ENCODE results near the gene LKAAEAR1. TPM values are rescaled to one million over a fixed set of nuclear protein-coding genes. Genes with fewer than 3 reads are reported as not detected.
A peak's percentile ranks its signal among the peaks of the same experiment; 100 is the strongest.

LKAAEAR1 gene
- total and polyA plus RNA-seq, 2 of the 4 experiments (the other 2 are of a cell fraction): 0.21 TPM; not detected in 1

GRCh38 chr20:64090165-64090564 lies 6.0 kb upstream of the LKAAEAR1 start:
- H2BK20ac ChIP-seq (ENCODE audit: low read depth, low read length): no peak overlapping the region
- no peak overlapping the region for H3K4me2 ChIP-seq (ENCODE audit: low read depth, low read length)
- no peak overlapping the region for H3K4me3 ChIP-seq (ENCODE audit: insufficient read depth, low read depth, low read length)
- H3K27me3 ChIP-seq (ENCODE audit: control insufficient read depth, insufficient read depth, low read length): peaks cover 43% of the 10 kb centered on the region
- POLR2A ChIA-PET (ENCODE audit: unreplicated experiment): no interaction called here
- TF ChIP-seq NFE2L2 (IDR thresholded peaks at IDR 0.05; ENCODE audit: low read depth, low read length): no peak
- TF ChIP-seq POLR2A (IDR thresholded peaks at IDR 0.05; ENCODE audit: low read depth, low read length): no peak
- TF ChIP-seq RCOR1 (IDR thresholded peaks at IDR 0.05; ENCODE audit: insufficient replicate concordance, low read length): no peak
- no peak for TF ChIP-seq MAFK (IDR thresholded peaks at IDR 0.05; ENCODE audit: low read depth, low read length)
- TF ChIP-seq RFX5 (IDR thresholded peaks at IDR 0.05; ENCODE audit: low read depth, low read length): no peak
- TF ChIP-seq USF2 (IDR thresholded peaks at IDR 0.05; ENCODE audit: low read depth, low read length): no peak
- no peak for TF ChIP-seq FOS (IDR thresholded peaks at IDR 0.05; ENCODE audit: low read depth, low read length)
- TF ChIP-seq RAD21 (IDR thresholded peaks at IDR 0.05; ENCODE audit: low read length): no peak
- TF ChIP-seq SMC3 (IDR thresholded peaks at IDR 0.05; ENCODE audit: low read depth, low read length): no peak
- TF ChIP-seq CTCF (conservative IDR thresholded peaks at IDR 0.05; ENCODE audit: low read depth, low read length): no peak
- TF ChIP-seq CEBPB (IDR thresholded peaks at IDR 0.05; ENCODE audit: low read depth, low read length): no peak
- no peak for TF ChIP-seq MAZ (IDR thresholded peaks at IDR 0.05; ENCODE audit: borderline replicate concordance, low read depth, low read length)
- no peak for TF ChIP-seq ELK1 (IDR thresholded peaks at IDR 0.05; ENCODE audit: borderline replicate concordance, low read depth, low read length)
- TF ChIP-seq BHLHE40 (IDR thresholded peaks at IDR 0.05; ENCODE audit: low read depth, low read length): no peak
- TF ChIP-seq CHD1 (IDR thresholded peaks at IDR 0.05; ENCODE audit: low read depth, low read length): no peak
- TF ChIP-seq MXI1 (IDR thresholded peaks at IDR 0.05; ENCODE audit: borderline replicate concordance, low read depth, low read length): no peak
- H3K27ac ChIP-seq (ENCODE audit: insufficient read depth, low read length): no peak overlapping the region
- H3K18ac ChIP-seq (ENCODE audit: low read depth, low read length): no peak overlapping the region
- no peak overlapping the region for H2BK15ac ChIP-seq (ENCODE audit: low read depth, low read length)
- H4K8ac ChIP-seq (ENCODE audit: low read depth in 2 of 2, low read length in 2 of 2): no peak overlapping the region
- no peak overlapping the region for H3K9ac ChIP-seq (ENCODE audit: low read depth, low read length)
- H2AK5ac ChIP-seq (ENCODE audit: low read depth, low read length): no peak overlapping the region
- no TSS peak for BruUV-seq (replicated peaks)
- no peak overlapping the region for H3K56ac ChIP-seq (ENCODE audit: extremely low read depth, insufficient read depth, low read length)
- no peak for DNase-seq
- H3K4me1 ChIP-seq (ENCODE audit: control insufficient read depth, insufficient read depth, low read length): no peaks in the 10 kb centered on the region
- H2BK120ac ChIP-seq (ENCODE audit: low read depth, low read length): no peak overlapping the region
- in situ Hi-C loops (cut with MboI; ENCODE audit: low sequenced_read_pairs) (no loop called here), dilution Hi-C loops (cut with HindIII; ENCODE audit: low sequenced_read_pairs, unreplicated experiment) (no loop called here), intact Hi-C loops (cut with micrococcal nuclease) (no loop called here)
- H3K36me3 ChIP-seq (ENCODE audit: control insufficient read depth, insufficient read depth, low read length): no peaks in the 10 kb centered on the region
- 0 out of 2 replicates have a peak, but pooled peaks cover 4% of the 10 kb centered on the region for H4K20me1 ChIP-seq (ENCODE audit: insufficient read depth, low read length)
- no peak overlapping the region for H3K4ac ChIP-seq (ENCODE audit: low read depth, low read length)
- H3K14ac ChIP-seq (replicated peaks; ENCODE audit: low read depth, low read length): no peak overlapping the region
- ATAC-seq (ENCODE audit: low read depth): no peak
- no peak overlapping the region for H4K5ac ChIP-seq (ENCODE audit: low read depth, low read length)
- peaks cover 8% of the 10 kb centered on the region; the same call in 1 of the 2 replicates for H3K9me3 ChIP-seq (ENCODE audit: control insufficient read depth, insufficient read depth, low read length)
- H2AK9ac ChIP-seq (replicated peaks; ENCODE audit: low read depth, low read length, poor library complexity): peak overlapping the region; percentile 61
- CTCF ChIA-PET: no interaction called here
- WGBS, 2 experiments (ENCODE audit: extremely low coverage in 2 of 2, insufficient read length in 1 of 2): no CpG with 5 or more reads among the region's 10 CpGs
- no peak overlapping the region for H3K23ac ChIP-seq (ENCODE audit: low read depth, low read length)
- no peaks in the 10 kb centered on the region for H3K79me1 ChIP-seq (ENCODE audit: low read depth in 1 of 2, low read length in 2 of 2)
- H3K9me1 ChIP-seq (ENCODE audit: insufficient read depth, low read length): no peaks in the 10 kb centered on the region
- no peak overlapping the region for H4K91ac ChIP-seq (ENCODE audit: insufficient read depth, low read depth, low read length)
- H2AFZ ChIP-seq (replicated peaks; ENCODE audit: low read length, poor library complexity): no peak overlapping the region
- no peak overlapping the region for H2BK5ac ChIP-seq (ENCODE audit: low read depth, low read length, poor library complexity, severe bottlenecking)
